Mesenchymal stem cell (in vitro differentiated cells and primary cell): Measurements from ENCODE around the gene ITGAL.

Experiments used
- DNase-seq: peaks from one replicate; pipeline ENCODE4 v3.0.0-alpha.2; 2013
- H2AFZ ChIP-seq: one replicate; pipeline ENCODE4 v1.6.1; 2013; ENCODE audit warnings: low read depth, mild to moderate bottlenecking, control low read depth, inconsistent platforms, low read length, moderate library complexity
- H2AK5ac ChIP-seq: 2 replicates; pipeline ENCODE4 v1.6.1; 2013; ENCODE audit warnings: low read length, moderate library complexity, mild to moderate bottlenecking, inconsistent platforms; ENCODE audit not compliant: severe bottlenecking
- H2BK120ac ChIP-seq: one replicate; pipeline ENCODE4 v1.6.1; 2013; ENCODE audit warnings: low read depth, mild to moderate bottlenecking, inconsistent platforms, low read length, moderate library complexity
- H2BK12ac ChIP-seq, 2 experiments: one replicate each; pipeline ENCODE4 v1.6.1; 2013; ENCODE audit warnings: inconsistent platforms in 2 of 2, low read length in 2 of 2, mild to moderate bottlenecking in 2 of 2, moderate library complexity in 2 of 2, control low read depth in 1 of 2
- H2BK15ac ChIP-seq: one replicate; pipeline ENCODE4 v1.6.1; 2013; ENCODE audit warnings: mild to moderate bottlenecking, low read depth, inconsistent platforms; ENCODE audit not compliant: poor library complexity, severe bottlenecking
- H2BK5ac ChIP-seq: 2 replicates; pipeline ENCODE4 v1.6.1; 2013; ENCODE audit warnings: low read depth, mild to moderate bottlenecking, low read length, control low read depth, inconsistent platforms; ENCODE audit not compliant: poor library complexity, severe bottlenecking
- H3K14ac ChIP-seq, 2 experiments: one replicate each; pipeline ENCODE4 v1.6.1; 2013; ENCODE audit warnings: inconsistent platforms in 2 of 2, low read length in 2 of 2, control low read depth in 1 of 2, mild to moderate bottlenecking in 1 of 2, moderate library complexity in 1 of 2
- H3K18ac ChIP-seq, 2 experiments: one replicate each; pipeline ENCODE4 v1.6.1; 2013; ENCODE audit warnings: inconsistent platforms in 2 of 2, low read length in 2 of 2, control low read depth in 1 of 2, low read depth in 1 of 2, mild to moderate bottlenecking in 1 of 2
- H3K23ac ChIP-seq, 2 experiments: one replicate each; pipeline ENCODE4 v1.6.1; 2013; ENCODE audit warnings: inconsistent platforms in 2 of 2, low read length in 2 of 2, mild to moderate bottlenecking in 2 of 2, moderate library complexity in 2 of 2, control low read depth in 1 of 2
- H3K27ac ChIP-seq: 2 replicates; pipeline ENCODE4 v1.5.1; 2013; ENCODE audit warnings: mild to moderate bottlenecking, moderate library complexity, low read length, control low read depth, inconsistent platforms; ENCODE audit not compliant: poor library complexity, severe bottlenecking
- H3K27me3 ChIP-seq, 2 experiments: 2 replicates each; pipeline versions ENCODE4 v1.6.1 to v1.7.0; 2013; ENCODE audit warnings: low read length in 2 of 2, mild to moderate bottlenecking in 2 of 2, moderate library complexity in 2 of 2, control low read depth in 1 of 2, inconsistent platforms in 1 of 2; ENCODE audit not compliant: control insufficient read depth in 1 of 2, insufficient read depth in 1 of 2
- H3K36me3 ChIP-seq, 2 experiments: 2 replicates each; pipeline versions ENCODE4 v1.6.1 to v1.7.0; 2013; ENCODE audit warnings: low read length in 2 of 2, control low read depth in 1 of 2, inconsistent platforms in 1 of 2, low read depth in 1 of 2, mild to moderate bottlenecking in 1 of 2; ENCODE audit not compliant: insufficient read depth in 2 of 2, control insufficient read depth in 1 of 2
- H3K4ac ChIP-seq, 2 experiments: one replicate each; pipeline ENCODE4 v1.6.1; 2013; ENCODE audit warnings: inconsistent platforms in 2 of 2, low read length in 2 of 2, mild to moderate bottlenecking in 2 of 2, moderate library complexity in 2 of 2, control low read depth in 1 of 2, low read depth in 1 of 2
- H3K4me1 ChIP-seq: 2 replicates; pipeline ENCODE4 v1.6.1; 2013; ENCODE audit warnings: low read depth, low read length, control low read depth; ENCODE audit not compliant: control insufficient read depth, insufficient read depth
- H3K4me2 ChIP-seq: 2 replicates; pipeline ENCODE4 v1.6.1; 2013; ENCODE audit warnings: low read length, mild to moderate bottlenecking, inconsistent platforms; ENCODE audit not compliant: poor library complexity, severe bottlenecking
- H3K4me3 ChIP-seq, 2 experiments: 2 replicates each; pipeline versions ENCODE4 v1.5.1 to v1.7.0; 2013; ENCODE audit warnings: low read length in 2 of 2, mild to moderate bottlenecking in 2 of 2, control low read depth in 1 of 2, low read depth in 1 of 2; ENCODE audit not compliant: insufficient read depth in 1 of 2
- H3K79me1 ChIP-seq: replicated peaks from 2 replicates; pipeline ENCODE4 v1.6.1; 2013; ENCODE audit warnings: mild to moderate bottlenecking, control low read depth, low read length, inconsistent platforms; ENCODE audit not compliant: poor library complexity, severe bottlenecking
- H3K9ac ChIP-seq: 2 replicates; pipeline ENCODE4 v1.7.0; 2013; ENCODE audit warnings: mild to moderate bottlenecking, low read length, moderate library complexity
- H3K9me3 ChIP-seq: 2 replicates; pipeline ENCODE4 v1.7.0; 2013; ENCODE audit warnings: mild to moderate bottlenecking, low read length; ENCODE audit not compliant: control insufficient read depth
- H4K8ac ChIP-seq: one replicate; pipeline ENCODE4 v1.6.1; 2013; ENCODE audit warnings: inconsistent platforms, mild to moderate bottlenecking, low read length, moderate library complexity
- H4K91ac ChIP-seq: one replicate; pipeline ENCODE4 v1.6.1; 2013; ENCODE audit warnings: mild to moderate bottlenecking, low read length, inconsistent platforms
- WGBS: methylation state at CpG from one replicate; pipeline ENCODE4 v1.1.7; 2013; ENCODE audit warnings: mixed read lengths; 5-methylcytosine and 5-hydroxymethylcytosine counted together

ITGAL gene

DNA sequence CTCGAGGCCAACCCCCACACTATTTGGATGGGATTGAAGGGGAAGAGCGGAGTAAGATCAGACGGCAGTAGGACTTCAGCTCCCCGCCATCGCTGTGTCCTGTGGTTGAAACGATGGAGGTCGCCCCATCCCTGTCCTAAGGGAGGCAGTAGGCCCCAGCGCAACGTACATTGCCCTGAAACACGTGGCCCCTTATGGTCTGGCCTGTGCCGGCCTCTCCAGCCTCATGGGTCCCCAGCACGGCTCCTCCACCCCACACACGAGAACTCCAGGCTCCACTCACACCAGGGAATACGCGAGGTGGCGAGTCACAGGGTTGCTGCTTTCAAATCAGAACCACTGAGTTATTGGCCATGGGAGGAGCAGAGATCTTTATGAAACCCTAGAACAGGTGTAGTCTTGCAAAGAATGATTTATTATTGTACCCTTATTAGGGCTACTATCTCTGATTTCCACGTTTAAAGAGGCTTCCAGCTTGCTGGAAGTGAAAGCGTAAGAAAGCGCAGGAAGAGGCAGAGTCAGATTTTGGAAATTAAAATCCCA, 42.0 kb upstream of the ITGAL start:
- Histone ChIP-seq H4K8ac (peak overlapping the region; percentile 54), H3K23ac (no peak overlapping the region), H3K36me3 (peaks cover 12 to 15% of the 10 kb centered on the region in 2 experiments), H2BK5ac (no peak overlapping the region), H3K4me3 (peak overlapping the region in 1 of 2 experiments; percentile 98), H2AFZ (peak overlapping the region; percentile 78), H3K18ac (no peak overlapping the region), H2BK15ac (no peak overlapping the region), H4K91ac (peak overlapping the region; percentile 12), H3K27ac (no peak overlapping the region), H3K4me2 (no peak overlapping the region), H3K9ac (peak overlapping the region; percentile 86), H3K9me3 (no peaks in the 10 kb centered on the region), H2BK12ac (no peak overlapping the region), H3K4ac (no peak overlapping the region), H3K79me1 (peaks cover 16% of the 10 kb centered on the region), H3K27me3 (peaks cover 0 to 10% of the 10 kb centered on the region in 2 experiments), H3K14ac (no peak overlapping the region), H2BK120ac (no peak overlapping the region), H2AK5ac (no peak overlapping the region), H3K4me1 (peaks cover 10% of the 10 kb centered on the region)
- 55% methylated on average over 16 of the region's 19 CpGs for WGBS
- no peak for DNase-seq

DNA sequence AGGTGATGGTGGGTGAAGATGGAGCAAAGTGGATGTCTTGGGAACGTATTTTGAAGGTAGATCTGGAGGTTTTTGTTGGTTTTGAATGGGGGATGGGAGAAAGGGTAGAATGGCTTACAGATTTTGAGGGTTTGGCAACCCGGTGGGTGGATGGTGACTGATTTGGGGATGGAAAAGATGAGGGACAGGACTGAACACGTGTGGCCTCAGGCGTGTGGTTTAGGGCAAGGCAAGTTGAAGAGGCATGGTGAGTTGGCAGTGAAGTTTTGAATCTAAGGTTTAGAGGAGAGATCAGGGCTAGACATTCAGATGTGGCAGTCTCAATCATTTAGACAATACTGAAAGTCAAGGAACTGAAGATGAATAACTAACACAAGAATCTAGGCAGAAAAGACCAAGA, 37.7 kb upstream of the ITGAL start:
- DNase-seq: no peak
- H3K9ac ChIP-seq: no peak overlapping the region
- no peak overlapping the region for H2BK5ac ChIP-seq
- no peak overlapping the region for H2AFZ ChIP-seq
- H3K4me2 ChIP-seq: no peak overlapping the region
- H3K79me1 ChIP-seq: no peaks in the 10 kb centered on the region
- H2AK5ac ChIP-seq: no peak overlapping the region
- H3K27me3 ChIP-seq: peaks cover 0 to 10% of the 10 kb centered on the region in 2 experiments
- H3K4ac ChIP-seq: no peak overlapping the region
- peak overlapping the region in 1 of 2 experiments; percentile 77 for H3K23ac ChIP-seq
- no peak overlapping the region for H3K4me3 ChIP-seq
- 79% methylated on average over 4 of the region's 4 CpGs for WGBS
- H3K18ac ChIP-seq: no peak overlapping the region
- no peaks in the 10 kb centered on the region for H3K9me3 ChIP-seq
- no peak overlapping the region for H3K27ac ChIP-seq
- H2BK120ac ChIP-seq: no peak overlapping the region
- no peak overlapping the region for H4K91ac ChIP-seq
- peaks cover 3% of the 10 kb centered on the region for H3K4me1 ChIP-seq
- no peaks in the 10 kb centered on the region for H3K36me3 ChIP-seq
- H4K8ac ChIP-seq: no peak overlapping the region
- H2BK15ac ChIP-seq: no peak overlapping the region
- H3K14ac ChIP-seq: no peak overlapping the region
- no peak overlapping the region for H2BK12ac ChIP-seq

DNA sequence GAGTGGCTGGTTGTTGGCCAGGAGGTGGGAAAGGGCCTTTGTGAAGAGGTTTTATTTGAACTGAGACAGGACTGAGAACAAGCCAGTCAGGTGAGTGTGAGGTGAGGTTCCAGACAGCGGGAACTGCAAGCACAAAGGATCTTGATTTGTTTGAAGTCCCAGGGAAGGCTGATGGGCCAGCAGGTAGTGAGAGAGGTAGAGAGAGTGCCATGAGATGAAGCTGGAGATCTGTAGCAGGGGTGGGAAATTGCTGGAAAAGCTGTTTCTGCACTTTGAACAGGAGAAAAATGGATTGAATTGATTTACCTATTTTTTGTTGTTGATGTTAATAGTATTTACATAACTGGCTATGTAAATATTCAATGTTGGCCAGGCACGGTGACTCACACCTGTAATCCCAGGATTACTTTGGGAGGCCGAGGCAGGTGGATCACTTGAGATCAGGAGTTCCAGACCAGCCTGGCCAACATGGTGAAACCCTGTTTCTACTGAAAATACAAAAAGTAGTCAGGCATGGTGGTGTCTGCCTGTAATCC, 35.0 kb upstream of the ITGAL start:
- no peaks in the 10 kb centered on the region for H3K36me3 ChIP-seq
- H2BK5ac ChIP-seq: no peak overlapping the region
- H3K4me1 ChIP-seq: no peaks in the 10 kb centered on the region
- no peak overlapping the region for H3K14ac ChIP-seq
- no peak overlapping the region for H3K9ac ChIP-seq
- H2AFZ ChIP-seq: no peak overlapping the region
- H2AK5ac ChIP-seq: no peak overlapping the region
- H3K9me3 ChIP-seq: no peaks in the 10 kb centered on the region
- no peak overlapping the region for H3K4ac ChIP-seq
- H3K27ac ChIP-seq: no peak overlapping the region
- H4K91ac ChIP-seq: no peak overlapping the region
- H2BK120ac ChIP-seq: no peak overlapping the region
- peaks cover 0 to 10% of the 10 kb centered on the region in 2 experiments for H3K27me3 ChIP-seq
- H3K79me1 ChIP-seq: no peaks in the 10 kb centered on the region
- DNase-seq: no peak
- H3K18ac ChIP-seq: no peak overlapping the region
- no peak overlapping the region for H4K8ac ChIP-seq
- WGBS: 70% methylated on average over 3 of the region's 3 CpGs
- H2BK15ac ChIP-seq: no peak overlapping the region
- H3K4me3 ChIP-seq: no peak overlapping the region
- no peak overlapping the region for H2BK12ac ChIP-seq
- no peak overlapping the region for H3K4me2 ChIP-seq
- no peak overlapping the region for H3K23ac ChIP-seq

DNA sequence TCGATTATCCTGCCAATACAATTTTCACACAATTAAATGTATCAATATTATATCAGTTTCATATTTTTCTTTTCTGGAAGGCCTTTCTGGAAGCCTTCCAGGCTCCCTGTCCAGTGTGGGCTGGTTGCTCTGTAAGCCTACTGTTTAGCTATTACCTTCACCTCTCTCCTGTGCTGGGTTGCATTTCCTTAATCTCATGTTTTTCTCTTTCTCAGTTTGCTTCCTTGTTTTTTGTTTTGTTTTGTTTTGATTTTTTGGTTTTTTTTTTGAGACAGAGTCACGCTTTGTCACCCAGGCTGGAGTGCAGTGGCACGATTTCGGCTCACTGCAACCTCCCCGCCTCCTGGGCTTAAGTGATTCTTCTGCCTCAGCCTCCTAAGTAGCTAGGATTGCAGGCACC, 33.7 kb upstream of the ITGAL start:
- Histone ChIP-seq H2BK12ac (no peak overlapping the region), H2AFZ (no peak overlapping the region), H2AK5ac (no peak overlapping the region), H4K8ac (no peak overlapping the region), H3K9me3 (no peaks in the 10 kb centered on the region), H3K9ac (no peak overlapping the region), H2BK5ac (no peak overlapping the region), H3K18ac (no peak overlapping the region), H3K27ac (no peak overlapping the region), H3K4ac (no peak overlapping the region), H3K79me1 (peaks cover 4% of the 10 kb centered on the region), H3K4me1 (no peaks in the 10 kb centered on the region), H3K36me3 (peaks cover 0 to 10% of the 10 kb centered on the region in 2 experiments), H4K91ac (no peak overlapping the region), H3K23ac (no peak overlapping the region), H3K27me3 (peaks cover 0 to 8% of the 10 kb centered on the region in 2 experiments), H3K14ac (no peak overlapping the region), H2BK15ac (no peak overlapping the region), H2BK120ac (no peak overlapping the region), H3K4me2 (no peak overlapping the region), H3K4me3 (no peak overlapping the region)
- DNase-seq: no peak
- WGBS: 94% methylated on average over 5 of the region's 5 CpGs
